Measurements from ENCODE around the gene MCF2L.

The MCF2L gene

GRCh38 chr13:112998521-112999280 is 29.7 kb downstream of the MCF2L start:
- Histone ChIP-seq H3F3A (ENCODE audit: insufficient read depth, low read length) (no peaks in the 10 kb centered on the region), H3K4me1 (ENCODE audit: low read length) (no peaks in the 10 kb centered on the region), H3K9me3 (replicated peaks; ENCODE audit: insufficient read depth, low read length) (no peaks in the 10 kb centered on the region), H3K4me3 (ENCODE audit: low read length) (no peak overlapping the region), H3K27ac (ENCODE audit: low read length) (no peak overlapping the region), H3K27me3 (replicated peaks; ENCODE audit: insufficient read depth, low read length) (peaks cover 100% of the 10 kb centered on the region), H3K36me3 (replicated peaks; ENCODE audit: insufficient read depth, low read length) (no peaks in the 10 kb centered on the region), H3K79me2 (ENCODE audit: low read length) (no peaks in the 10 kb centered on the region), H4K20me1 (ENCODE audit: insufficient read depth, low read length) (no peaks in the 10 kb centered on the region), H3K4me2 (ENCODE audit: low read depth, low read length) (no peak overlapping the region), H2AFZ (ENCODE audit: low read length) (no peak overlapping the region), H3K9me2 (replicated peaks; ENCODE audit: insufficient read depth, low read length) (no peaks in the 10 kb centered on the region), H3K9ac (ENCODE audit: low read length) (no peak overlapping the region)
- no peak for DNase-seq
- TF ChIP-seq CTCF (IDR thresholded peaks at IDR 0.05; ENCODE audit: low read length) (no peak), EZH2phosphoT487 (IDR thresholded peaks at IDR 0.05; ENCODE audit: low read length) (no peak), EZH2 (optimal IDR thresholded peaks at IDR 0.05; ENCODE audit: low read depth, low read length) (no peak)

- Histone ChIP-seq H2AFZ (ENCODE audit: low read length) (no peak overlapping the region), H4K20me1 (ENCODE audit: insufficient read depth, low read length) (no peaks in the 10 kb centered on the region), H3K4me3 (ENCODE audit: low read length) (no peak overlapping the region), H3F3A (ENCODE audit: insufficient read depth, low read length) (no peaks in the 10 kb centered on the region), H3K79me2 (ENCODE audit: low read length) (no peaks in the 10 kb centered on the region), H3K27me3 (replicated peaks; ENCODE audit: insufficient read depth, low read length) (peaks cover 100% of the 10 kb centered on the region), H3K9me3 (replicated peaks; ENCODE audit: insufficient read depth, low read length) (no peaks in the 10 kb centered on the region), H3K4me2 (ENCODE audit: low read depth, low read length) (no peak overlapping the region), H3K9ac (ENCODE audit: low read length) (no peak overlapping the region), H3K4me1 (ENCODE audit: low read length) (no peaks in the 10 kb centered on the region), H3K27ac (ENCODE audit: low read length) (no peak overlapping the region), H3K9me2 (replicated peaks; ENCODE audit: insufficient read depth, low read length) (no peaks in the 10 kb centered on the region), H3K36me3 (replicated peaks; ENCODE audit: insufficient read depth, low read length) (no peaks in the 10 kb centered on the region)
- no peak for DNase-seq
- TF ChIP-seq EZH2 (optimal IDR thresholded peaks at IDR 0.05; ENCODE audit: low read depth, low read length) (no peak), CTCF (IDR thresholded peaks at IDR 0.05; ENCODE audit: low read length) (no peak), EZH2phosphoT487 (IDR thresholded peaks at IDR 0.05; ENCODE audit: low read length) (no peak)
These were observed 30.6 kb downstream of the MCF2L start for GRCh38 chr13:112999414-113000177.

- no peaks in the 10 kb centered on the region for H4K20me1 ChIP-seq (ENCODE audit: insufficient read depth, low read length)
- no peak overlapping the region for H3K27ac ChIP-seq (ENCODE audit: low read length)
- H3F3A ChIP-seq (ENCODE audit: insufficient read depth, low read length), result no peaks in the 10 kb centered on the region
- no peaks in the 10 kb centered on the region for H3K36me3 ChIP-seq (replicated peaks; ENCODE audit: insufficient read depth, low read length)
- no peak overlapping the region for H3K4me3 ChIP-seq (ENCODE audit: low read length)
- H3K9me2 ChIP-seq (replicated peaks; ENCODE audit: insufficient read depth, low read length), result no peaks in the 10 kb centered on the region
- no peaks in the 10 kb centered on the region for H3K4me1 ChIP-seq (ENCODE audit: low read length)
- no peaks in the 10 kb centered on the region for H3K79me2 ChIP-seq (ENCODE audit: low read length)
- peaks cover 100% of the 10 kb centered on the region for H3K27me3 ChIP-seq (replicated peaks; ENCODE audit: insufficient read depth, low read length)
- TF ChIP-seq EZH2phosphoT487 (IDR thresholded peaks at IDR 0.05; ENCODE audit: low read length), result no peak
- TF ChIP-seq EZH2 (optimal IDR thresholded peaks at IDR 0.05; ENCODE audit: low read depth, low read length), result no peak
- no peak for TF ChIP-seq CTCF (IDR thresholded peaks at IDR 0.05; ENCODE audit: low read length)
- H2AFZ ChIP-seq (ENCODE audit: low read length), result no peak overlapping the region
- H3K9ac ChIP-seq (ENCODE audit: low read length), result no peak overlapping the region
- H3K9me3 ChIP-seq (replicated peaks; ENCODE audit: insufficient read depth, low read length), result no peaks in the 10 kb centered on the region
- no peak for DNase-seq
- no peak overlapping the region for H3K4me2 ChIP-seq (ENCODE audit: low read depth, low read length)
These were observed 31.6 kb downstream of the MCF2L start for GRCh38 chr13:113000575-113000974.
